Lower leg skin (tissue), 3 donors: ENCODE data around the gene CEP295NL.

Source experiments
- POLR2A ChIP-seq, 2 donors: fragments of 450-650 bp; IDR thresholded peaks; one replicate each; pipeline ENCODE4 v1.6.1; 2016 to 2017; ENCODE audit warnings: antibody characterized with exemption in 2 of 2, mild to moderate bottlenecking in 1 of 2, moderate library complexity in 1 of 2
- TF ChIP-seq, protein P1 (sequence below), 3 donors: fragments of 450-650 bp; IDR thresholded peaks; one replicate each; pipeline ENCODE4 v1.5.1; 2016; ENCODE audit warnings: antibody characterized with exemption in 3 of 3, mild to moderate bottlenecking in 3 of 3, moderate library complexity in 2 of 3

DNA sequence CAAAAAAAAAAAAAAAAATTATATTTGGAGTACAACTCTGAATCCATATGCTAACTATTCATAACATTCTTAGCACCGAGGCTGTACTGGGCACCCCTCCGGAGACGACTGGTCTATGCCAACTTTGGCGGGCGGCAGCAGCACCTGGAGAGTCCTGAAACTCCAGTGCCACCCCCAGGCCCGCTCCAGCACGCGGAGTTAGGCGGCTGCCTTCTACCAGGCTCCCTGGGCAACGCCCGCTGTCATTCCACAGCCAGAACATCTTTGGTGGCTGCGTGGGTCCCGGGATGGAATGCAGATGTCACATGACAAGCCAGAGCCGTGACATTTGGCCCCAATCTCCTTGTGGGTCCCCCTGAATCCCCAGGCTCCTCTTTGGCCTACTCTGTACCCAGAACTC, 16.0 kb upstream of the CEP295NL start:
- TF ChIP-seq POLR2A (IDR thresholded peaks at IDR 0.05), result no peak
- TF ChIP-seq, protein P1, sequence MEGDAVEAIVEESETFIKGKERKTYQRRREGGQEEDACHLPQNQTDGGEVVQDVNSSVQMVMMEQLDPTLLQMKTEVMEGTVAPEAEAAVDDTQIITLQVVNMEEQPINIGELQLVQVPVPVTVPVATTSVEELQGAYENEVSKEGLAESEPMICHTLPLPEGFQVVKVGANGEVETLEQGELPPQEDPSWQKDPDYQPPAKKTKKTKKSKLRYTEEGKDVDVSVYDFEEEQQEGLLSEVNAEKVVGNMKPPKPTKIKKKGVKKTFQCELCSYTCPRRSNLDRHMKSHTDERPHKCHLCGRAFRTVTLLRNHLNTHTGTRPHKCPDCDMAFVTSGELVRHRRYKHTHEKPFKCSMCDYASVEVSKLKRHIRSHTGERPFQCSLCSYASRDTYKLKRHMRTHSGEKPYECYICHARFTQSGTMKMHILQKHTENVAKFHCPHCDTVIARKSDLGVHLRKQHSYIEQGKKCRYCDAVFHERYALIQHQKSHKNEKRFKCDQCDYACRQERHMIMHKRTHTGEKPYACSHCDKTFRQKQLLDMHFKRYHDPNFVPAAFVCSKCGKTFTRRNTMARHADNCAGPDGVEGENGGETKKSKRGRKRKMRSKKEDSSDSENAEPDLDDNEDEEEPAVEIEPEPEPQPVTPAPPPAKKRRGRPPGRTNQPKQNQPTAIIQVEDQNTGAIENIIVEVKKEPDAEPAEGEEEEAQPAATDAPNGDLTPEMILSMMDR (IDR thresholded peaks at IDR 0.05), result no peak
